SW 1271 (cell line): ENCODE measurements around the gene SYT1.
"Not testable (repeated sequence)": the region's sequence is repeated elsewhere in the genome, so short reads cannot be mapped to it uniquely, and the experiment has no call there.

Experiments
- DNase-seq, 2 experiments: peaks; one replicate each; lab custom pipeline; 2025; lab: John Stamatoyannopoulos, UW

Gene SYT1

DNA sequence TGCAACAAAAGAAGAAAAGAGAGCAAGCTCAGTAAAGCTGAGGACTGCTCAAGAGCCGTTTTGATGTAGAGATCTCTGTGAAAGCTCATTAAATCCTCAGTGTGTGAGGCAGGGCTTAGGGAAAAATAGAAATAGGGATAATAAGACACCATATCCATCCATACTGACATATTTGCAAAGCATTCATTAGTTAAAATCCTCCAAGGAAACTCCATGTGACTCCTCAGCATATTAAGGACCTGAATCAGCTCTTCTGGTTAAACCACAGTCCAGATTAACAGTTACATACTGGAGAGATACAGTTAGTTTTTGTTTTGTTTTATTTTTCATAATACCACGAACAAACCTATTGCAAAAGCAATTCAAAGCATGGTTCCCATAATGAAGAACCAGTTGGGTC is 538.0 kb downstream of the SYT1 start:
- no peak for DNase-seq

DNA sequence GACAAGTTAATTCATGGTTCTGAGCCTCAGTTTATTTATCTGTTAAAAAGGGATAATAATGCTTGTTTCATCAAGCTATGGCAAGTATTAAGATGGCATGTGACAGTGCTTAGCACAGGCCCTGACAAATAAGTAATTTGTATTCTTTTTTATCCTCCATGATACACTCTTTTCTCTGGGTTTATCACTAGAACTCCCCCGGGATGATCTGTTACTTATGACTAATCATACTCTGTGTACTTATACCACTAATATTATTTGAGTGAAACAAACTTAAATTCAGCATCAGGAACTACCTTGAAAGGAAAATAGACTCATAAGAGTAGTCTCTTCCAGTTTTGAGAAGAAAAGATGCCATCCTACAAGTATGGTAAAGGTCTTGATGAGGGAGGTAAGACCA is 542.4 kb downstream of the SYT1 start:
- DNase-seq, result no peak

DNA sequence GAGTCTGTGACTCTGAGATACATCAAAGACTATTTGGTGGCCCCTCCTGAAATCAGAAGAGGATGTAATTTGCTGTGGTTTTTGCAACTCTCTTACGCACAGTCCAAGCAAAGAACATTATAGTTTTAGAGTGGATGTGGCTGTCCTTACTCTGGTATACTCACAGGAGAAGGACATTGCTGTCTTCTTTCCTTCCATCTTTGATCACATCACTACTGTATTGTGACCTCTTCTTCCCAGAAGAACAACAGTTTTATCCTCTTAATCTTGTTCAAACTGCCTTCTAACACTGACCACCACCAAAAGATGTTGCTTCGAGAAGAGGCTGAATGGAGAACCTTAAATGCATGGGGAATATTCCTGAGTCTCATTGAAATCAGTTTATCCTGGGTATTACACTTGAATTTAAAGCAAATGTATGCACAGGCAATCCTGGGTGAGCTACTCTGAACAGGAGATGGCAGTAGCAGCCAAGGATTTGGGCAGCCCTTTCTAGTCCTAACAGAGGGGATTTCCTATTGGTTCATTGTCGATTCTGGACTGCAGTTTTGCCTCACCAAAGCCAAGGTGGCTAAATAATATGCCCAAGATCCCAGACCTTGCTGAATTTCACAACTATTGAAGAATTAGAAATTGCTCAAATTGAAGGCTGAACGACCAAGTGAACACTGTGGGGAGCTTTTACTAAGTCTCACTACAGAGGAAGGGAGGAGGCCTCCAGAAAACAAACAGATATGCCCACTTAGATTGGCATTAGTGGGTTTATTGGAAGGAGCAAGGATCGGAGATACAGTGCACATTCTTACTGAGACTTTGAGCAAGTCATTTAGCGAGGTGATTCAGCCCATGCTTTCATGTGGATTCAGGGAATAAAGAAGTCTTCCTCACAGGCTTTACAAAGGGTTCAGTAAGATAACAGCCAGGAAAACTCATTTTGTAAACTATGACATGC is 543.4 kb downstream of the SYT1 start:
- DNase-seq, result peak in 1 of 2 experiments; percentile 72

DNA sequence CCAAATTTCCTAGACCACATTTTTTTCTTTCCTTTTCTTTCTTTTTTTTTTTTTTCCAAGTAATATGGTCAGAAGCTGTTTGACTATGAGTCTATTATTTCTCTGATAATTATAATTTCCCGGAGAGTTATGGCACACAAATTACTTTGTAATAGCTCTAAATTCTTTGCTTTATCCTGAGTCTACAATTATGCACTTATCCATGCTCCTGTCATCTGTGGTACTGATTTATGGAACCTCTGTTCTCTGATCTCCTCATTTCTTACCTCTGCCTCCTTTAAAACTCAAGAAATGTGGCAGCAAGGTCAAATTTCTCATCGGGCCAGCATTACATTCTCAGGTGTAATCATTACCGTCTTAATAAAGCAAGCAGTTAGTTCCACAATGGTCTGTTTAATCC is 544.1 kb downstream of the SYT1 start:
- DNase-seq, result no peak

DNA sequence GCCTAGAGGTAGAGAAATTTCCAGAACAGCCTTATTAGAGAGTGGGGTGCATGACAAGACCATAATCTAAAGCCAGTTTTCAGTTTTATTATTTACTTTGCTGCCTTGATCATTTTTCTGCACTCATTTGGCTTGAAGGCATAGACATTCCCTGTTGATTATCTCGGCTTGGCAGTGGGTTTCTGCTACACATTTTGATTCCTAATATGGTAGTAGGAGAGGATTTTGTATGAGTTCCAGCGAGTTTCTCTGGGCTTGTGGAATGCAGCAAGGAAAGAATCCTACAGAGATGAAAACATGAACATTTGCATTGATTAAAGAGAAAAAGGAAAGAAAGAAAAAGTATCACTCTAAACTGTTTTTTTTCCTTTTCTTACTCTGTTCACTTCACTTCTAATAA is 545.0 kb downstream of the SYT1 start:
- DNase-seq, result no peak

DNA sequence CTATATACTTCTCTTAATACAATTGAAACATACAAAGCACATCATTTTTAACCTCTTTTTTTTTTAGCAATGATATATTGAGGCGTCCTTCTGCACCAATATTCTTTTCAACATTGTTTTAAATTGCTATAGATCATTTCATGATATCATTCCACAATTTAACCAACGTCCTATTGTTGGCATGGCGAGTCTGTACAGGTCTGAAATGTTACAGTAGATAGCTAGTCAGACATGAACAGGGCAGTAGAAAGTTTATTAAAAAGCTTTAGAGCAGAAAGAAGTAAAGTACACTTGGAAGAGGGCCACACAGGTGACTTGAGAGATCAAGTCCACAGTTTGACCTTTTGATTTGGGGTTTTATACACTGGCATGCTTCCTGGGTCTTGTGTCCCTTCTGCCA is 547.2 kb downstream of the SYT1 start:
- DNase-seq, result no peak

DNA sequence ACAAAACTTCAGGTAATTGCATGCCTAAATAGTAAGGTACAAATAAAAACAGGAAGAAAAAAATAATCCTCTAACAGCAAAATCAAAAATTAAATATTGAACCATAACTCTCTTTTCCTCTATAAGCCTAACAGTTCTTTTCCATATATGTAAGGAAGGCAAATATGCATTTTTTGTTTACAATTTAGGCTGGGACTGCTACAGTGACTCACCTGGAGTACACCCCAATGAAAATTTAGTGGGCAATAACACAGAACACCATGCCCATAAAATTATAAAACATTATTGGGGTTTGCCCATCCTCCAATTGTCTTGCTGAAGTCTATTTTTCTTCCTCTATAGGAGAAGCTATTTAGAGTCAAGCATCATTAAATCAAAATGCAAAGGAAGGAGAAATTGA is 549.2 kb downstream of the SYT1 start:
- no peak for DNase-seq

DNA sequence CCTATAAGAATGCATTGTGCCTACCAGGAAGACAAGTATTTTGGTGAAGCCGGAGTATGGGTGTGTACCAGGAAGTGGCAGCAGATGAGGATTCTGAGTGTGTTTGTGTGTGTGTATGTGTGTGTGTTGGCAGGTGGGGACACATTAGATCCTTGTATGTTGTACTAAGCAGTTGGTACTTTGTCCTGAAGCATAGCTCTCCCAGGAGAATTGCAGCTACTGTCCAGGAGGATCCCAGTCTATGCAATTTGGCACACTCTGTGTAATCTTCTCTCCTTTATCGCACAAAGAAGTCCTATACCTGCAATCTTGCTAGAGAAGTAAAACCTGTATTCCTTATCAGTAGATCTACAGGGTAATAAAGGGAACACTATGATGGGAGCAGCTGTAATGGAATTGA is 549.7 kb downstream of the SYT1 start:
- no peak for DNase-seq

DNA sequence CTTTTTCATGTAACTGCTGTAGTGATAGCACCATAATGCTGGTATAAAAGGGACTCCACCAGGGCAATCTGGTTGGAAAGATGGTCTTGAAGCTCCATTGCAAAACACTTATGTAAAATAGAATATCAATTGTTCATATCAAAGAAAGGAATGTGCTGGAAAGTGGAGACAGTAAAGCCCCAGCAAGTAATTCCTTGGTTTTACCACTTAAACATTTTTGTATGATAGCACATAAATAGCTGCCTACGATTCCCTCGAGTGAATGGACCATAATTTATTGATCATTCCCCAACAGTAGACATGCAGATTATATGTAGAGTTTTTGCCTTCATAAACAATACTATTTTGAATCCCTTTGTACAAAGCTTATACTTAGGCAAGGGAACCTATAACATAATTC is 550.7 kb downstream of the SYT1 start:
- DNase-seq, result no peak

DNA sequence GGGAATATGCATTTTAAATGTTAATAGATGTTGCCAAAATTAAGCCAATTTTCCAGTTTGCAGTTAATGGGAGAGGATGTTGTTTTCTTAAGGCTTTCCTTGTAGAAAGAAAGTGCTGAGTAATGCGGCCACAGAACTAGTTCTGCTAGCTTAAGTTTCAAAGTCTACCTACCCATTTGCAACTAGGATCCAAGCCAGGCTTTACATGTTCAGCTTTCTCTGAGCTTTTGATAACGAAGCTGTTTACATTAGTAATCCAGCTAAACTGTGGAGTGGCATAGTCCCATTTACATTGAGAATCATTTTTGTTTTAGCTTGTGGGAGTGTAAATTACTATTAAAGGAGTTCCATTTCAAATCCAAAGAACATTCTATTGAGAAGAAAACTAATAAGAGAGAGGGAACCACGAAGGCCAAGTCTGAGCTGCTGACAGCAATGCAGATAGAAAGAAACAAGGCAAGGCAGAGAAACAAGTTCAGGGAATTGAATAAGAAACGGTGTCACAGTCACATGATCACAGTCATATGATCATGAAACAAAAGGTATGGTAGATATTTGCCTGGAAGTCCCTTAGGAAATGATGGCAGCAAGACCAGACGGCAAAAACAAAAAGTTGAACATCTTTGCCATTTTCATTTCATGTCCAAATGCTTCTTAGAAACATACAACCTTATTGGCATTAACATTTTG is 551.3 kb downstream of the SYT1 start:
- no peak for DNase-seq

DNA sequence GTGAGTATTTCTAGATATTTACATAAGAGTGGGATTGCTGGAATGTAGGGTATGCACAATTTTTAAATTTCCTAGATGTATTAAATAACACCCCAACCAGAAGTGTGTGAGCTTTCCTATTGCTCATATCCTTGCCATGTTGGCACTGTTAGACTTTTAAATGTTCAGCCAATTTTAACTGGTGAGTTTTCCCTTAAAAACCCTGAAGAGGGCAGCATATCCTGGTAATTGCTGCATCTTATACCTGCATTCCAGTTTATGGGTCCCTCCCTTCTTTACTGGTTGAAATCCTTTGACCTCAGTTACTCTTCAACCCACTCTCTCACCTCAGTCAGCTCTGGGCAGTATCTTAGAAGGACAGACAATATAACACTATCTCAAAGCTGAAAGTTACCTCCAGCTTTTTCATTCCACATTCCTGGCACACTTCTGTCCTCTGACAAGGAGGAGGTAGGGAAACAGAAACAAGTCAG is 555.6 kb downstream of the SYT1 start:
- peak; percentile 51 to 87 for DNase-seq

DNA sequence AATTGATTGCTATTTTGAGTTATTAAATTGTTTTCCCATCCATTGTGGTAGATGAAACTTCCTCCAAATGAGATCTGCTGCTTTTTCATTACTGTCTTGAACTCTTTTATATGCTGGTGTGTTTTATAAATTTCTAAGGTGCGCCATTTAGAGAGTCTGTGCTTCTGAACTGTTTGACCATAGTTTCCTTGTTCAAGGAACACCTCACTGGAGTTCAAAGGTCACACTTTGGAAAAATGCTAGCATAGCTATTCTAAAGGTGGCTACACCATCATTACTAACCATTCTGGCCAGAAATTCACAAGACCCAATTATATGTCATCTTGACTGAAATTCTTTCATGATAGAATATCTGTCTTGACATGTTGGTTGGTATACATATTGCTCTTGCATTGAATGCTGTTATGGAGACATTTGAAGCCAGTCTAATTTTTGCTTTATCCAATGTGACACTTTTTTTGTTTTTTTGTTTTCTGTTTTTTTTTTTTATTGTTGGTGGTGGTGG is 556.7 kb downstream of the SYT1 start:
- no peak for DNase-seq

DNA sequence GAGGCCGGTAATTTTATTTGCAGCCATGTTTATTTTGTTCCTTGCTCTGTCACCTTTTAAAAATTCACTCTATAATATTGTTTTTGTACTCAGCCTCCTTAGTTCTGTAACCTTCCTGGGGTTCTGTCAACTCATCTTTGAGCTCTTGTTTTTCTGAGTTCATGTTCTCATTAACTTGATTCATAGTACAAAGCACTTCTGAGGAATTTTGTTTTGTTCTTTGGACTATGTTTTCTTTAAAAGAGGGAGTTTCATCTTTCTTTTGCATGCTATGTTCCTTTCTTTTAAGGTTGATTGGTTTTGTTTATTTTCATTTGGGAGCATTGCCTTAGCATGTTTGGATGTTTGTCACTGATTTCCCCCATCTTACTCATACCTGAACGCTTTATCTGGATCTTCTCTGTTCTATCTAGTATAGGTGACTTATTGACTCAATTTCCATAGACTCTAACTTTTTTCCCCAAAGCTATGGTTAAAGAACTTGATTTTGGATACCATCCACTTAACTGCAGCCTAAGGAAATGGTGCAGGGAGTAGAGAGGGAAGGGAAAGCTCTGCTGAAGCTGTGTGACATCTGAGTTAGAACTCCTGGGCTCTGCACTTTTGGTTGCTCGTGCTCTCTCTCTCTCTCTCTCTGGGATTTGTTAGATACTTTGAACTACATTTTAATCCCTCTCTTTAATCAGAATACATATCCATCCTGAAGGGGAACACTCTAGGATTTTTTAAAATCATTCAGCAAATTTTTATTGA is 557.7 kb downstream of the SYT1 start:
- no peak for DNase-seq

DNA sequence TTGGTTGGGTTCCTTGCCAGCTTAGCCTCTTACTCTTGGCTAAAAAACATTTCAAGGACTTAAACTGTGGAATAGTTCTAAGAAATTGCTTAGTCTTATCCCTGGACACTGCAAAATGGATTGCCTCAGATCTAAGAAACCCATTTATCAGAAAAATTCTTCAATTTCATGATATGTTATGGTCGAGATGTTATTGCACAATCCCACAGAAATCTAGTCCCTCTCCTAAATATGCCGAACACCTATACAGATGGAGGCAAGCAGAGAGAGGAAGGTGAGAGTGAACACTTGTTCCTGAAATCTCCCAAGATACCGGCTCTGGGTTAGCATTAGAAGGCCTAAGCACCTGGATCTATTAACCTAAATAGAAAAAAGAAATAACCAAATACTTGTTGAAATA is 559.0 kb downstream of the SYT1 start:
- DNase-seq, result no peak

DNA sequence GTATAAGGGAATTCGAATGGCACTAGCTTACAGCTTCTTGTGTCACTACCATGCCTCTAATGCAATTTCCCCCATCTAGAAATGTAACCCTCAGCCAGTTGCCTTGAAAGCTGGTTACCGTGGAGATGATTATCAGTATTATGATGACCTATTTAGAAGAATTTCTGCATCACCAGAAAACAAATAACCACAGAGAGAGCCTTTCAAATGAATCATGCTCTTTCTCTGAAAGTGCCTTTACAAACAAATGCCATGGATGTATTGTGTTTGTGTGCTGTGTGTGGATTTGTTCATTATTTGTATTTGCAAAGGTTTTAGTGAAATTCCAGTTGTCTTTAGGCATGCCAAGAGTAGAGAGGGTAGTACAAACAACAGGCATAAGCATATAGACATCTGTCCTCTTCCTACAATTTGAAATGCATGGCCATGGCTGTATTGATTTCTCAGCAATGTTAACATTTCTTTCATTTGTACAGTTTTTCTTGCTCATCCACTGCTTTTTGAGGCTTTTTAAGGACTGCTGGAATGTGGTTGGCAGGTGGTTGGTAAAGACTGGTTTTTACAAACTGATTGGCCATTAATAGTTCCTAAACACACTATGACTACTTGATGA is 559.6 kb downstream of the SYT1 start:
- DNase-seq, result peak; percentile 74 to 89

DNA sequence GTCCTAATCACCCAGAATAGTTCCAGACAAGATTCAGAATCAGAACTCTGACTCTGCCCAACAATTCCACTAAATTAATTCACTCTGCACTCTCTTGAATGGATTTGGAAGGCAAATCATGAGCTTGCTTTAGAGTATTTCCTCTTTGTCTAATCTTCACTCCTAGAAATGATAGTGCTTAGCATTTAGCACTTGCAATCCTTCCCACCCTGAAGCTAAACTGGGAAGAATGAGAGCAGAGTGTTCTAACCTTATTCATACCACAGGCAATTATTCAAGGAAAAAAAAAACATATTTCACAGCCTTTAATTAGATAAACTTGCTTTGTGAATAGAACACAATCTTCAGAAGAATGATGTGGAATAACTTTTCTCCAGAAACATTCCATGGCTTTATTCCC is 561.5 kb downstream of the SYT1 start:
- no peak for DNase-seq

DNA sequence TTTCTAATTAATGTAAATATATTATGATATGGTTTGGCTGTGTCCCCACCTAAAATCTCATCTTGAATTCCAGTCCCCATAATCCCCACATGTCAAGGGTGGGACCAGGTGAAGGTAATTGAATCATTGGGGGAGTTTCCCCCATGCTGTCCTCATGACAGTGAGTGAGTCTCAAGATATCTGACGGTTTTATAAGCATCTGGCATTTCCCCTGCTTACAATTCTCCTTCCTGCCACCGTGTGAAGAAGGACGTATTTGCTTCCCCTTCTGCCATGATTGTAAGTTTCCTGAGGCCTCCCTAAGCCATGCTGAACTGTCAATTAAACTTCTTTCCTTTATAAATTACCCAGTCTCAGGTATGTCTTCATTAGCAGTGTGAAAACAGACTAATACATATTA is 562.2 kb downstream of the SYT1 start:
- DNase-seq, result not testable (repeated sequence)

DNA sequence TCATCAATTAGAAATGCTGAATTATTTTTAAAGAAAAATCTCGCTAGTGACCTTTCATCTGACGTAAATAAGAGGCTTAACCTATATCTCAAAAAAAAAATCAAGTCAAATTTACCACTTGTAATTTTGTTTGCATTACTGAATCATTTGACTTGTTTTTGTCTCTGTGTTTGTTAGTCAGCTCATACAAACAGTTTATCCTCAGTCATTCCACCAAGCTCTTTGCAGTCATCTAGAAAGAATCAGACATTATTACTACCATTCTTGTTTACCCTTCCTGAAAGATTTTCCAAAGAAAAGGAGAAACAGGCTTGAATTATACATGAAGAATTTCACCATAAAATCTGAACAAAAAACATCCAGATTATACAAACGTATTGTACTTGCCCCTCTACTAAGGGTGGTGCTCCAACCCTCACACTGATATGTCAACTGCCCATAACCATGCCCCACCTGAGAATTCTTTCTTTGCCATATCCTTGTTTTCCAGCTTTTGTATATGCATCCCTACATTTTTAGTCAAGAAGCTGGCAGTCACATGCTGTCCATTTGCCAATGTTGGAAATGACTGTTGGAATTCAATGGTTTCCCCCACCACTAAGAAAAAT is 569.0 kb downstream of the SYT1 start:
- no peak for DNase-seq

DNA sequence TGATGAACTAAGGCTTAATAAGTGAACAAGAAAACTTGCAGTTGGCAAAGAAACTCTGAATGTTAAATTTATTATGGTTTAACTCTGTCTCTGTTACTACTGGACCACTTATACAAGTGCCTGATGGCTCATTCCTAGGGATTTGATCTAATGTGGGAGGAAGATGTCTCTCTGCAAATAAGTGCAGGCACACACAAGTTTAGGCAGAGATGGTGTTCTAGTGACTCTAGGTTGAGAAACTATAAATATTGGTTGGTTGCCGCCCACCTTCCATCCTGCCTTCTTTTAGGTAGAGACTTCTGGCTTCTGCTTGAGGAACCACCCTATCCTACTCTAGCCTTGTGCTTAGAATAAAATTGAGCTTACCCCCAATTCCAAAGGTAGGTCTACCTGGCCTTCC is 570.0 kb downstream of the SYT1 start:
- DNase-seq, result no peak

DNA sequence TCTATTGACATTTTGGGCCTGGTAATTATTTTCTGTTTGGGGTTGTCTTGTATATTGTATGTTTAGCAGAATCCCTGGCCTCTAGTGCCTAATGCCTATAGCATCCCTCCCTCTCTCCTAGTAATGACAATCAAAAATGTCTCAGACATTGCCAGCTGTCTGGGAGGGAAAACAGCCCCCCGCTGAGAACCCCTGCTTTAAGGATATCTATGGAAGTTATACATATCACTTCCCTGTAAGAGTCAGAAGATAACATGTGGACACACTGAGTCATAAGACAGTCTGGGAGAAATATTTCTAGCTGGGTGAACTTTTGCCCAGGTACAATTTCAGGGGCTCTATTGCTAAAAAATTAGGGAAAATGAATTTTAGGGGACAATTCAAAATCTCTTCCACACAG is 571.2 kb downstream of the SYT1 start:
- no peak for DNase-seq

DNA sequence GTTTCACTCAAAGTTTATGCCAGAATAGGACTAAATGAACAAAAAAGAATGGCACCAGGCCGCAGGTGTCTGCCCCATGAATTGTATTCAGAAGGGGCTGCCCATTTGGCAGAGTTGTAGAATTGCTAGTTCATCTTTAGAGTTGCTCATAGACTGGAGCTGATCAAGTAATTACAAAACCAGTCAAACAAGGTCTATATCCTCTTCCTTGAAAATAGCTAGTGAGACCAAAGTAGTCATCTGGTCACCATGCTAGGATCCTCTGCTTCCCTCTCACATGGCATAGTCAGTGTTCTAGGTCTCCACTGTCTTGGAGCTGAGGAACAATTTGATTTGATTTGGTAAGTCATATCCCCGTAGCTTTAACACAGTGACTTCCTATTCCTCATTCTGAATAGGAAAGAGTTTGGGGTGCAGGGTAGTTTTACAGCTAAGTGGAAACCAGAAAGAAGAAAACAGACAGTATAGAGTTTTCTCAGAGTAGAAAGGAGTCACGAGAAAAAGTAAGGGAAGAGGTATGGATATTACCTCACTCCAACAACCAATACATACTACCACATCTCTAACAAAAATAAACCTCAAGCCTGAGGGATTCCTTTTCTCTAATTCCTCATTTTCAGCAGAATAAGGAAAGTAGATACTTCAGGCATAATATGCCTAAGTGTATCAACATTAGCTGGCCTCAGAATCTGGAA is 574.1 kb downstream of the SYT1 start:
- DNase-seq, result no peak
